Type B pancreatic cell (in vitro differentiated cells): ENCODE results near the gene GPR83. TPM values are rescaled to one million over a fixed set of nuclear protein-coding genes. Genes with fewer than 3 reads are reported as not detected.

Experiments
- DNase-seq: peaks from one replicate; pipeline ENCODE4 v3.0.0; 2021; ENCODE audit warnings: mixed read lengths; ENCODE audit not compliant: unreplicated experiment; ENCODE audit errors: extremely low spot score
- H3K27ac Mint-ChIP-seq: 2 replicates; pipeline ENCODE4 v1.8.0; 2021; ENCODE audit warnings: mild to moderate bottlenecking, mixed read lengths
- H3K27me3 Mint-ChIP-seq: 2 replicates; pipeline ENCODE4 v1.8.0; 2021; ENCODE audit warnings: mixed read lengths
- H3K36me3 Mint-ChIP-seq: 2 replicates; pipeline ENCODE4 v1.8.0; 2021; ENCODE audit warnings: mixed read lengths
- H3K4me1 Mint-ChIP-seq: one replicate; pipeline ENCODE4 v1.8.0; 2021; ENCODE audit warnings: mixed read lengths; ENCODE audit not compliant: unreplicated experiment
- H3K4me3 Mint-ChIP-seq: 2 replicates; pipeline ENCODE4 v1.8.0; 2021; ENCODE audit warnings: mild to moderate bottlenecking, mixed read lengths
- H3K9me3 Mint-ChIP-seq: 2 replicates; pipeline ENCODE4 v1.8.0; 2021; ENCODE audit warnings: mixed read lengths
- total RNA-seq: library from RNA; stranded (reverse); gene quantifications from 2 replicates; pipeline ENCODE4 v1.2.1, GENCODE V29; 2021; ENCODE audit warnings: low replicate concordance
- TF ChIP-seq, protein P1 (sequence below): fragments of 200-600 bp; sonication (generic); conservative IDR thresholded peaks from 2 replicates; pipeline ENCODE4 v1.5.0; 2021; ENCODE audit warnings: antibody characterized with exemption, mild to moderate bottlenecking

The GPR83 gene
- total RNA-seq, 1 donor from 2014 or later: 0.43 TPM

DNA sequence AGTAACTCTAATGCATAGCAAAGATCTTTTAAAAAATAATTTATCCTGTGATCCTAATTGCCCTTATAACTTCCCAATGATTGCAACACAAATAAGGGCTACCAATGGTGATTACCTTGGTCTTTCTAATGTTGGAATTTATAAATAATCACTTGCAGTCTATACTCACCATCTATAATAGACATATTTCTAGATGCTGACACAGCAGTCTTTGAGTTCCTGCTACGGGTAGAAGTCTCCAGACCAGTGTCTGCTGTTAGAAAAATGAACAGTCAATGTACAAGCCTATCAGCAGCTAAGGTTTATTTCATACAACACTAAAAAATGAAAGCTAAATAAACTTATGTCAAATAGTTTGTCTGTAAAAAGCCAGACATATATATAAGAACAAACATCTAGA is 44.4 kb upstream of the GPR83 start:
- H3K9me3 Mint-ChIP-seq: no peaks in the 10 kb centered on the region
- H3K27ac Mint-ChIP-seq: no peak overlapping the region
- no peaks in the 10 kb centered on the region for H3K27me3 Mint-ChIP-seq
- DNase-seq: no peak
- no peaks in the 10 kb centered on the region for H3K4me1 Mint-ChIP-seq
- no peak overlapping the region for H3K4me3 Mint-ChIP-seq
- peaks cover 8% of the 10 kb centered on the region for H3K36me3 Mint-ChIP-seq
- TF ChIP-seq, protein P1, sequence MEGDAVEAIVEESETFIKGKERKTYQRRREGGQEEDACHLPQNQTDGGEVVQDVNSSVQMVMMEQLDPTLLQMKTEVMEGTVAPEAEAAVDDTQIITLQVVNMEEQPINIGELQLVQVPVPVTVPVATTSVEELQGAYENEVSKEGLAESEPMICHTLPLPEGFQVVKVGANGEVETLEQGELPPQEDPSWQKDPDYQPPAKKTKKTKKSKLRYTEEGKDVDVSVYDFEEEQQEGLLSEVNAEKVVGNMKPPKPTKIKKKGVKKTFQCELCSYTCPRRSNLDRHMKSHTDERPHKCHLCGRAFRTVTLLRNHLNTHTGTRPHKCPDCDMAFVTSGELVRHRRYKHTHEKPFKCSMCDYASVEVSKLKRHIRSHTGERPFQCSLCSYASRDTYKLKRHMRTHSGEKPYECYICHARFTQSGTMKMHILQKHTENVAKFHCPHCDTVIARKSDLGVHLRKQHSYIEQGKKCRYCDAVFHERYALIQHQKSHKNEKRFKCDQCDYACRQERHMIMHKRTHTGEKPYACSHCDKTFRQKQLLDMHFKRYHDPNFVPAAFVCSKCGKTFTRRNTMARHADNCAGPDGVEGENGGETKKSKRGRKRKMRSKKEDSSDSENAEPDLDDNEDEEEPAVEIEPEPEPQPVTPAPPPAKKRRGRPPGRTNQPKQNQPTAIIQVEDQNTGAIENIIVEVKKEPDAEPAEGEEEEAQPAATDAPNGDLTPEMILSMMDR: no peak

DNA sequence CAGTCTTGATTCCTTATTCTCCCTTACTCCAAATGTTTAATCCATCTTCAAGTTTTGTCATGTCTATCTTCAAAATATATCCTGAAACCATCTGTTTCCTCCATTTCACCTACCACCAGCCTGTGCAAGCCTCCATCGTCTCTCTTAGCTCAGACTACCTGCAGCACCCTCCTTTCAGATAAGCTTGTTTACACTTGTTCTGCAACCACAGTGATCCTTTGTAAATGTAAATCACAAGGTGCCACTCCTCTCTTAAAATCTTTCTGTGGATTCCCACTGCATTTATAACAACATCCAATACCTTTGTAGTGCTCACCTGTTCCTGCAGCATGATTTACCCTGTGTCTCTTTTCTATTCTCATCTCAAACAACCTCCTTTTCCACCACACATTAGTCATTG is 31.8 kb upstream of the GPR83 start:
- Mint-ChIP-seq H3K36me3 (peaks cover 38% of the 10 kb centered on the region), H3K4me1 (no peaks in the 10 kb centered on the region), H3K27me3 (no peaks in the 10 kb centered on the region), H3K4me3 (no peak overlapping the region), H3K9me3 (no peaks in the 10 kb centered on the region), H3K27ac (no peak overlapping the region)
- TF ChIP-seq, protein P1: no peak
- DNase-seq: no peak

DNA sequence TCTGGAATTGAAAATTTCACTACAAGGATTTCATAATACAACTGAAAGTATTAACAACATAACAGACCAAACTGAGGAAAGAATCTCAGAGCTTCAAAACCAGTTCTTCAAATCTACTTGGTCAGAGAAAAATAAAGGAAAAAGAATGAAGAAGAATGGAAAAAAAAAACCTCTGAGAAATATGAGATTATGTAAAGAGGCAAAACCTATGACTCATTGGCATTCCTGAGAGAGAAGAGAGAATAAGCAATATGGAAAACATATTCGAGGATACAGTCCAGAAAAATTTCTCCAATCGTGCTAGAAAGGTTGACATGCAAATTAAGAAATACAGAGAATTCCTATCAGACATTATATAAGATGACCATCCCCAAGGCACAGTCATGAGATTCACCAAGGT is 23.4 kb upstream of the GPR83 start:
- TF ChIP-seq, protein P1: no peak
- DNase-seq: no peak
- Mint-ChIP-seq H3K36me3 (peaks cover 53% of the 10 kb centered on the region), H3K27ac (no peak overlapping the region), H3K4me3 (no peak overlapping the region), H3K4me1 (no peaks in the 10 kb centered on the region), H3K9me3 (no peaks in the 10 kb centered on the region), H3K27me3 (no peaks in the 10 kb centered on the region)

DNA sequence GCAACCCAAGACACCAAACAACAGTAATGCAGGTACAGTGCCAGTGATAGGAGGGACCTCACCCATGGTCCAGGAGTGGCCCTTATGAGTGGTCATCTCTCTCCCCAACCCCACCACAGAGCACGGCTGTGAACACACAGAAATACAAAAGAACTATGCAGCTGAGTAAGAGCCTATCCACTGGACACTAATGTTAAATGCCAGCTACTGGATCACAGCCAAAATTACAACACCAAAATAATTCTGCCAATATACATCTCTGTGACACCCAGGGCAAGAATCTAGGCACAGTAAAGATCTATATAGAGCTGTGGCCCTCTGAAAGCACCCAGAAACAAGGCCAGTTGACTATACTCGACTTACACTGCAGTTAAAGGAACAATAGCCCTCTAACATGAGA is 22.8 kb upstream of the GPR83 start:
- Mint-ChIP-seq H3K4me1 (no peaks in the 10 kb centered on the region), H3K9me3 (no peaks in the 10 kb centered on the region), H3K27ac (no peak overlapping the region), H3K27me3 (no peaks in the 10 kb centered on the region), H3K36me3 (peaks cover 48% of the 10 kb centered on the region), H3K4me3 (no peak overlapping the region)
- no peak for DNase-seq
- TF ChIP-seq, protein P1: no peak

DNA sequence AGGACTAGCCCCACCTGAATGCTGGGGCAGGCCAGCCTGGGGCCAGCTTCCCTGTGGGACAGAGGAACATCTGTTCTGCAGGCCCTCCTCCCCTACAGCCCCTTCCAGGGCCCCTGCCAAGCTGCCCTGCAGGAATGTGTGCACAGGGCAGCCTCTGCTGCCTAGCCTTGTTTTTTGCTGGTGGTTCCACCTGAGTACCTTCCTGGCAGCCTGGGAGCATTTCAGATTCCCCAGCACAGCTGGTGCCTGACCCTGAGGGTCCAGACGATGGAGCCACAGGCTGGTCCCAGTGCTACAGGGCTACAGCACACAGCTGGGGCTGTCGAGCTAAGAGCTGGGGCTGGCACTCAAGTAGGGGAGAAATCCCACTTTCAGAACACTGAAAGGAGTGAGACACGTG is 22.3 kb upstream of the GPR83 start:
- no peak overlapping the region for H3K27ac Mint-ChIP-seq
- TF ChIP-seq, protein P1: no peak
- no peak for DNase-seq
- H3K27me3 Mint-ChIP-seq: no peaks in the 10 kb centered on the region
- peaks cover 43% of the 10 kb centered on the region for H3K36me3 Mint-ChIP-seq
- H3K4me1 Mint-ChIP-seq: no peaks in the 10 kb centered on the region
- no peaks in the 10 kb centered on the region for H3K9me3 Mint-ChIP-seq
- H3K4me3 Mint-ChIP-seq: no peak overlapping the region

DNA sequence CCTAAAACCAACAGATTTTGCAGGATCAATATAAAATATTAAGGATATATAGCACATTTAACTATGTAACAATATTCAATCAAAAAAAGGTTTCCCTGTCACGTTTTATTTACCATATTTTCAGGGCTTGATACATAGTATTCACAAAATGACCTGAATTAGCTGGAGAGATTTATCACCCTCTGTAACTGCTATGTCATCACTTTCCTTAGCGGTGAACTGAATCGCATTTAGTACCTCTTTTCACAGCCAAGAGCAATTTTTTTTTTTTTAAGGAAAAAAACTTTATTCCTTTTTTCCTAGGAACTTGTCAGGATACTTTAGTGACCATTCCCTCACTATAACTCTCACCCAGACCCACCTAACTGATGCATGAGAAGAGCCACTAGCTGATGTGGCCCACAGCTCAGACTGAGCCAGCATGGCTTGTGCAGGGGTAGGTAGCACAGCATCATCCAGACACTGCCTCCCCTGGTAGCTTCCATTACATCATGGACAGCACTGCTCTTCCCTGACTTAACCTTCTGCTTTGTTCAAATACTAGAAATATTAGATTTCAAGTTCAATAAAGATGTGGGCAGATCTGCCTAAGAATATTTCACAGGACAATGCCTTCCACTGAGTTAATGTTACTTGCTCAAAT is 17.0 kb upstream of the GPR83 start:
- Mint-ChIP-seq H3K4me1 (no peaks in the 10 kb centered on the region), H3K27me3 (no peaks in the 10 kb centered on the region), H3K27ac (no peak overlapping the region), H3K4me3 (no peak overlapping the region), H3K9me3 (no peaks in the 10 kb centered on the region), H3K36me3 (peaks cover 9% of the 10 kb centered on the region)
- no peak for DNase-seq
- TF ChIP-seq, protein P1: no peak
